Glomerular visceral epithelial cell (primary cell): ENCODE measurements around the gene CLEC4E.
A peak's percentile ranks its signal among the peaks of the same experiment; 100 is the strongest.
"Not testable (repeated sequence)": the region's sequence is repeated elsewhere in the genome, so short reads cannot be mapped to it uniquely, and the experiment has no call there.

Experiments
- DNase-seq: peaks from one replicate; pipeline ENCODE4 v3.0.0-alpha.2; 2016; ENCODE audit errors: extremely low spot score

CLEC4E gene

GRCh38 chr12:8541562-8541961 lies 857 bp upstream of the CLEC4E start:
- DNase-seq, result no peak

DNA sequence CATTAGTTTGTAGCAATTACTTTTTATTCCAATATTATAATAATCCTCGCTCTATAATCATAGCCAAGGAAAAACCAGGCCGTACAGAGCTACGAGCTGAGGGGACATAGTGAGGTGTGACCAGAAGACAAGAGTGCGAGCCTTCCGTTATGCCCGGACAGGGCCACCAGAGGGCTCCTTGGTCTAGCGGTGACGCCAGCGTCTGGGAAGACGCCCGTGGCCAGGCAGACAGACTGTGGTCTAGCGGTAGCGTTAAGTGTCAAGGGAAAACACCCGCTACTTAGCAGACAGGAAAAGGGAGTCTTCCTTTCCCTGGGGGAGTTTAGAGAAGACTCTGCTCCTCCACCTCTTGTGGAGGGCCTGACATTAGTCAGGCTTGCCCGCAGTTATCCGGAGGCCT lies 2.9 kb downstream of the CLEC4E start:
- DNase-seq, result not testable (repeated sequence)

GRCh38 chr12:8532045-8532444 lies 8.7 kb downstream of the CLEC4E start:
- DNase-seq, result no peak

DNA sequence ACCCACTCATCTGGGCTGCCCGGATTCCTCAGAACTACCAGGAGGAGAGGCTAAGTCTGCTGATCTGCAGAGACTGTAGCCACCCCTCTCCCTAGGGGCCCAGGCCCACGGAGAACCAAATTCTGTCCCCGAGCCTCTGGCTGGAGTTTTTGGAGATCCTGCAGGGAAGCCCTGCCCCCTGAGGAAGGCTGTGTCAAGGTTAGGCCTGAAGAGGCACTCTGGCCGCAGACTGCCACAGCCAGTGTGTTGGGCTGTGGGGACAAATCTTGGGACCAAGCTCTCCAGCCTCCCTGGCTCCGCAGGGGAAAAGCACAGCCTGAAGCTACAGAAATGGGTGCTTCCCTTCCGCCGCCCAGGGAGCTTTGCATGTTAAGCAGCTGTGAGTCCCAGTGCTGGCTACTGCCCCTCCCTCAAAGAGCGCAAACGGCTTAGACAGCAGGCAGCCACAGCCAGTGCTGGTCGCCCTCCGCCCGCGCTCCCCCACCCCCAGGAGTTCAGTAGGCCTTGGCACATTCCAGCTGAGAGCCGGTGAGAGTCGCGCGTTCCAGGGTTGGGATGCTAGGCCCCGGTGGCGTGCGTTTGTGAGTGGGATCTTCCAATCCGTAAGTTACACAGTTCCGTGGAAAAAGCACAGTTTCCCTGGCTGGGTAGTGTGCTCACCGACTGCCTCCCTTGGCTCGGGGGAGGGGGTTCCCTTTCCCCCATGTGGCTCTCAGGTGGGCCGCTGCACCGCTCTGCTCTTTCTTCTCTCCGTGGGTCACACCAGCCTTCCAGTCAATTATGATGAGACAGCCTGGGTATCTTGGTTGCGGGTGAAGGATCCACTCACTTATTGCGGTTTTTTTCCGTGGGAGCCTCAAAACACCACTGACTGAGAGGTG lies 13.2 kb downstream of the CLEC4E start:
- no peak for DNase-seq

- DNase-seq, result no peak
Measured at GRCh38 chr12:8519171-8519570, 21.5 kb downstream of the CLEC4E start.

DNA sequence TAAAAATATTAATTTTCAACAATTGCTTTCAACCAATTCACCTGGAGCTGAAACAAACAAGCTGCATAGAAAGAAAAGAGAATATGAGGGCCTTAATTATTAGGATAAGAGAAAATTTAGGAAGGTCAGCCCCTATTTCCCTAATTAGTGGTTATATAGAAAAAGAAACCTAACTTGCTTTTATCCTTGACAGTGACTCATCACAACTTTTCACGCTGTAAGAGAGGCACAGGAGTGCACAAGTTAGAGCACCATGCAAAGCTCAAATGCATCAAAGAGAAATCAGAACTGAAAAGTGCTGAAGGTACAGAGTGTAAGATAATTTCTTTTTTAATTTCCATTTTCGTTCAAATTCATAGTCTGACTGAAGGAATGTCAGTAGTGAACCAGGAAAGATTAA lies 22.7 kb downstream of the CLEC4E start:
- no peak for DNase-seq

- DNase-seq, result no peak
Measured at GRCh38 chr12:8513256-8513655, 27.4 kb downstream of the CLEC4E start, which contains the start of gene CLEC4D. Gene CLEC4D (plus strand): TSS chr12:8513503. CDS start chr12:8513733, 230 bp downstream.

- no peak for DNase-seq
Measured at GRCh38 chr12:8508910-8509841, 31.5 kb downstream of the CLEC4E start.

DNA sequence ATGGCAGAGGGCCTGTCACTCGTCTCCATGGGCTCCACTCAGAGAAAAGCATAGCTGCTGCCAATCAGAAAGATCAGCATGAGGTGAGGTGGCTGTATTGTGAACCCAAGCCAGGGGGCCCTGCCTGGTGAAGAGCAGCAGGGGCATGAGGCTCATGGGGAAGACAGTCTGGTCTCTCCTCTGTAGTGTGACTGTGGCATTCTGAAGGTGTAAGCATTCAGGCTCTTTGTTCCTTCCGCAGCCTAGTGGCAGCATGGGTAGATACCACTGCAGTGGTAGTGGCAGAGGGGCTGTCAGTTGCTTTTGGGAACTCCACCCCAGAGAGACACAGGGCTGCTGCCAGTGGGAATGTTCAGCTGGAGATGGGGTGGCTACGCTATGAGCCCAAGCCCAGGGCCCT lies 32.5 kb downstream of the CLEC4E start:
- no peak for DNase-seq

DNA sequence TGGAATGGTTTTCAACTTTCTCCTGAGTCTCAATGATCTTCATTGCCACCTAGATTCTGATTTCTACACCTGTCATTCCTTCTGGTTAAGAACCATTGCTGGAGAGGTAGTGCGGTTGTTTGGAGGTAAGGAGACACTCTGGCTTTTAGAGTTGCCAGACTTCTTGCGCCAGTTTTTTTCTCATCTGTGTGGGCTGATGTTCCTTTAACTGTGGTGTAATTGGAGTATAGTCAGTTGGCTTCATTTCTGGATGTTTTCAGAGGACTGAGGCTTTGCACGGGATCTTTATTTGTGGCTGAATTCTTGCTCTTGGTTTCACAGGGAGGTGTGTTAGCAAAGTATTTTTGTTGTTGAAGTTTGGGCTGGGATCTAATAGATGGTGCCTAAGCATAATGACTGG lies 33.1 kb downstream of the CLEC4E start:
- no peak for DNase-seq

DNA sequence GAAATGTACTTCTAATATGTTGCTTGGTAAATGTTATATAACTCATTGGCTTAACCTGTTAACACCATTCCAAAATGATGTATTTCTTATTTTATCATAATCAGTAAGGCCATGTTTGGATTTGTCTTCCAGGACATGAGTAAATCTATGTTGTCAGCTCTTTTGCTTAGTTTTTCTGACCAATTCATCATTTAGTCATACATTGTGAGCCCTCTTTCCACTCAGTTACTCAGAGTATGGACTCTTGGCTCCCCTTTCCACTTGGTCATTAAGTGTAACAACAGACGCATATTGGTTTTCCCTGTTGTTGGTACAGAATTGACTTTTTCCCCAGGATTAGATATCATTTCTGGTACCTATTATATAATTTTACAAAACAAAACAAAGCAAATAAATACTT lies 36.4 kb downstream of the CLEC4E start:
- no peak for DNase-seq

DNA sequence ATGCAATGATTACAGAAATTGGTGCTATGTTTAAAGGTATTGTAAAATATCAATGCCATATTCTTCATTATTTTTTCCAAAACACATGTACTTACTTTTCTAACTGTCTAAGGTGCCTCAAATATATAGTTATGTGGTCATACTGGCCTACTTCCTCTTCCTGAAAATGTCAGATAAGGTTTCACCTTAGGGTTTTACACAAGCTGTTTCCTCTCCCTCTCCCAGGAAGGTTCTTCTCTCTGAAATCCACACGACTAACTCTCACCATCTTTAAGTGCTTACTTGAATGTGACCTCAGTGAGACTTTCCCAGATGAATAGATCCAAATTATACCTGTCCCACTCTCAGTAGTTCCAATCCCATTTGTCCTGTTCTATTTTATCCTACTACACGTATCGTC lies 39.0 kb downstream of the CLEC4E start:
- no peak for DNase-seq

- peak; percentile 7 for DNase-seq
Measured at GRCh38 chr12:8499616-8500015, 41.1 kb downstream of the CLEC4E start.

DNA sequence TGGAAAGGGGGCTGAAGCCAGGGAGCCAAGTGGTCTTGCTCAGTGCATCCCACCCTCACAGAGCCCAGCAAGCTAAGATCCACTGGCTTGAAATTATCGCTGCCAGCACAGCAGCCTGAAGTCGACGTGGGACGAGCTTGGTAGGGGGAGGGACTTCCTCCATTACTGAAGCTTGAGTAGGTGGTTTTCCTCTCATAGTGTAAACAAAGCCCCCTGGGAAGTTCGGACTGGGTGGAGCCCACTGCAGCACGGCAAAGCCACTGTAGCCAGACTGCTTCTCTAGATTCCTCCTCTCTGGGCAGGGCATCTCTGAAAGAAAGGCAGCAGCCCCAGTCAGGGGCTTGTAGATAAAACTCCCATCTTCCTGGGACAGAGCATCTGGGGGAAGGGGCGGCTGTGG lies 44.6 kb downstream of the CLEC4E start:
- not testable (repeated sequence) for DNase-seq

DNA sequence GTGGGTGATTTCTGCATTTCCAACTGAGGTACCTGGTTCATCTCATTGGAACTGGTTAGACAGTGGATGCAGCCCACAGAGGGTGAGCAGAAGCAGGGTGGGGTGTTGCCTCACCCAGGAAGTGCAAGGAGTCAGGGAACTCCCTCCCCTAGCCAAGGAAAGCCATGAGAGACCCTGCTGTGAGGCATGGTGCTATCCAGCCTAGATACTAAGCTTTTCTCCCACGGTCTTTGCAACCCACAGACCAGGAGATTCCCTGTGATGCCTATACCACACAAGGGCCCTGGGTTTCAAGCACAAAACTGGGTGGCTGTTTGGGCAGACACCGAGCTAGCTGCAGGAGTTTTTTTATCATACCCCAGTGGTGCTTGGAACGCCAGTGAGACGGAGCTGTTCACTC lies 45.0 kb downstream of the CLEC4E start:
- not testable (repeated sequence) for DNase-seq

GRCh38 chr12:8493084-8493483 lies 47.6 kb downstream of the CLEC4E start:
- DNase-seq, result no peak

- DNase-seq, result no peak
Measured at GRCh38 chr12:8491646-8492530, 48.8 kb downstream of the CLEC4E start.
